Activated CD4-positive, alpha-beta T cell treated with anti-CD3 and anti-CD28 coated beads, Interleukin-2, amount 50 U/mL, for 16 hours (primary cell): ENCODE measurements around the gene POU3F4.

Experiments used
- DNase-seq: peaks from one replicate; pipeline ENCODE4 v3.0.0-alpha.2; 2020

POU3F4 gene

DNA sequence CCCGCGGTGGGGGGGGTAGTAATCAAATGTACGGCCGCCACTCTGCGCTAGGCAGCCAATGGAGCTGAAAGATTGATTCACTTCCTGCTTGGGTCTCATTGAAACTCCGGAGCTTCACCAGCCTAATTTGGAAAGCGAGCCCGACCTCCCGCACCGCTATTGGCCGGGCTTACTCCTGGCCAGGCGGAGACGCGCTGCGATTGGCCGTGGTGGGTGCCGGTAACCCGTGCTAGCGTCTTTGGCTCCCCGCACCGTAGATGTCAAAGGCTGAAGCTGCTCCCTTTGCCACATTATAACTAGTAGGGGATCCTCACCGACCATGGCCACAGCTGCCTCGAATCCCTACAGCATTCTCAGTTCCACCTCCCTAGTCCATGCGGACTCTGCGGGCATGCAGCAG, at the start of gene POU3F4:
POU3F4 (plus strand) TSS at position 285 of the 400 bp plus-strand sequence; CDS start at position 320, 35 bp downstream.
- no peak for DNase-seq

DNA sequence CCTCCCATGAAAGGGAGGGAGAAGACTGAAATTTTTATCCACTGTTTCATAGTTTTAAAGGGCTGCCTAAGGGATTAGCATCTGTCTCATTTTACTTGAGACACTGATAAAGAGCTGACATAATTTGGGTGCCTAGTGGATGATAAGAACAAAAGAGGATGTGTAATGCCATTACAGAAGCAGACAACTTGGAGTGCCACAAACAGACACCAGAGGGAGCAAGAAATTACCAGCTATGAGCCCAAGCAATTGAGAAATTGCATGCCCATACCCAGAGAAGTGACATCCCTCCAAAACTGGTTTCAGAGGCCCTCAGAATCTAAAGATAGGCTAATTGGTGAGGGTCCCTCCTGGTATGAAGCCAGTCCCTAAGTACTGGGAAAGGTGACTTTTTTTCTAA, 38.5 kb upstream of the POU3F4 start:
- DNase-seq, result peak; percentile 18

- DNase-seq, result no peak
These were observed 12.2 kb upstream of the POU3F4 start for GRCh38 chrX:83495898-83496297.

DNA sequence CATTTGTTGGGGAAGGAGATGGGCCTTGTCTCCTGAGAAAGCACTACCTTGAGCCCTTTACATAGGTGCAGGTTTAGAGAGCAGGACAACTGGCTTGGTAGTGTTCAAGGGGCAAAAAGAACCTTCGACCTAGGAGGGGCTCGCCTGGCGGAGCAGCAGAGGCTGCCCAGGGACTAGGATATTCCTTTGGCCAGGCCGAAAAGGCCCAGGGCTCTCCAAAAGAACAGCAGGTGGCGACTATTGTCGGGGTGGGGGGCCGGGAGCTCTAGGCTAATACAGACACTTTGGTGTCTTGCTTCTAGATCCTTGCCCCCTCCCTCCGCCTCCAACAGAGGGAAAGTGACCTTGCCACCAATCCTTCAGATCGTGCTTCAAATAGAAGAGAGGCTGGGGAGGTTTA, 7.1 kb upstream of the POU3F4 start:
- no peak for DNase-seq

GRCh38 chrX:83501530-83501929, 6.6 kb upstream of the POU3F4 start:
- no peak for DNase-seq

- DNase-seq, result no peak
These were observed 3.2 kb upstream of the POU3F4 start for GRCh38 chrX:83504721-83505479.

GRCh38 chrX:83508526-83509253, 600 bp downstream of the POU3F4 start:
- DNase-seq, result no peak

DNA sequence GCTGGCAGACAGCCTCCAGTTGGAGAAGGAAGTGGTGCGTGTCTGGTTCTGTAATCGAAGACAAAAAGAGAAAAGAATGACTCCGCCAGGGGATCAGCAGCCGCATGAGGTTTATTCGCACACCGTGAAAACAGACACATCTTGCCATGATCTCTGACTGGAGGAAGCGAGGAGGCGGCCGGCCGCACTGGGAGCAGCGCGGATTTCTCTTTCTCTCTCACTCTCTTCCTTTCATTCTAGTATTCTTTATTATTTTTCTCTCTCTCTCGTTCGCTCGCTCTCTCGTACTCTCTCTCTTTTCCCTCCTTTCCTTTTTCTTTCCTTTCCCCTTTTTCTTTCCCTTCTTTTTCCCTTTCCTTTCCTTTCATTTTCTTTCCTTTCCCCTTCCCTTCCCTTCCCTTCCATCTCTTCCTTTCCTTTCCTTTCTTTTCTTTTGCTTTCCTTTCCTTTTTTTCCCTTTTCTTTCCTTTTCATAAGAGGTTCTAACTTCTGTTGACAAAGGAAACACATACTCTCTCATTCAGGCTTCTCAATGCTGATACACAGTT, 1.2 kb downstream of the POU3F4 start:
- no peak for DNase-seq

DNA sequence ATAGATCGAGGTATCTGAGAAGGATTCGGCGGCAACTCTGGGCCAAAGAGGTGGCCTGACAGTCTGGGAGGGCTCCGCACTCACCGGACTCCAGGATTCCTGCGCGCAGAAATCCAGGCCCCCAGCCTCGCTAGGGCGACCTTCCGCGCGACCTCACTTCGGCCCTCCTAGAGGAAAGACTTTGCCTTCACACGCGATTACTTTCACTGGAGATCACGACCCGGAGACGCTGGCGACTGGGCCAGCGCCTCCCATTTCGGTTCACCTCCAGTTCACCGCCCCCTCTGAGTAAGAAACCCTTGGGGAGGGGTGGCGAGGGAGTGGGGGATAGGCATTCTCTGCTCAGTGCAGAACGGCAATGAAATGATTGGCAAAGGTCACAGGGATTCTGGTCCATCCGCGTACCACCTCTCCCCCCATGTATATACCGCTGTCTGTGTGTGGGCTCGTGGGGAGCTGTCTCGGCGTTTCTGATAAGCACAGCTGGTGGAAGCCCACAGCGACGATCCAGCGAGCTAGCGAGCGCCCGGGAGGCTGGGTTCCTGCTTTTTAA, 2.5 kb downstream of the POU3F4 start:
- no peak for DNase-seq

- no peak for DNase-seq
These were observed 3.1 kb downstream of the POU3F4 start for GRCh38 chrX:83511208-83511607.

GRCh38 chrX:83512111-83512510, 4.0 kb downstream of the POU3F4 start:
- DNase-seq, result no peak

DNA sequence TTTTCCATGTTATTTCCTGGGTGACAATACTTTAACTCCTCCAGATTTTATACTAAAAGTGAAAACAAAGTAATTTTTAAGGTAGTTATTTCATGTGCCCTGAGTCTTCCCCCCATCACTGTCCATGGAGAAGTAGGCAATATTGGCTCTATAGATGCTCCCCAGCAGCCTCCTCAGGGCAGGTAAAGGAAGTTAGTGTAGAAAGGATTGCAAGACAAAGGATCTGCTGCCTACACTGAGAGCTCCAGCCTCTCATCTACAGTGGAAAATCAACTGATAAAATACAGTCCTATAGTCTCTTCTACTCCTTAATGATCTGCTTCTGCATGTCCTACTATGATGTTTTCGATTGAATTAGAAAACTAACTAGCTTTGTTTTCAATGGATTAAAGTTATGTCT, 8.5 kb downstream of the POU3F4 start:
- DNase-seq, result no peak

DNA sequence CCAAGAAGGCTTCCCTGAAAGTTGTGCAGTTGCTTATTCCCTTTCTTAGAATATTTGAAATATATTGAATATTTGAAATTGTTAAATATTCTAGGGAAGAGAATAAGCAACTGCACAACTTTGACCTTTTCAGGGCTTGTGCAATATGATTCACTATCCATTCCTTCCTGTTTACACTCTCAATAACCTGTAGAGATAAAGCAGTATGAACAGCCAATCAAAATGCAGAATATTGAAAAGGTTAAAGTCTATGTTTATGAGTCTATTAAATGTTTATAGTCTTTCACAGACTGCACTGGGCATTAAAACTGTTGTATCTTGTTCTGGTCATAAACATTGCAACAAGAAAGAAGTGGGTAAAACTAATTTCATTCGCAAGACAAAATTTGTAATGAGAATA, 13.8 kb downstream of the POU3F4 start:
- no peak for DNase-seq

DNA sequence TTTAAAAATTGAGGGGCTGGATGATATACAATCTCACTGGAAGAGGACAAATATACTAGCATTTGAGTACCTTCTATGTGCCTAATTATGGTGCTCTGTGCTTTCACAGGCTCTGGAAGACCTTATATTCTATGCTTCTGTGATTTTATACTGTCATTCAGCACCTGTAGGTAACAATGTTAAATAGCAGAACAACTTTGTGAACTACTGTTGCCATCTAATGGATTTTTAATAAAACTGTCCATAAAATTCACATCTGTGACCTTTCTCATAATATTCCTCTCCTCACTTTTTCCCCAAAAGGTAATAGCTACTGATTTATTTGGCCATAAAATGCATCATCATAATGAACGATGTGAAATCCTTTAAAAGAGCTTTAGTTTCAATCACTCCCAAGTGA, 21.9 kb downstream of the POU3F4 start:
- DNase-seq, result no peak

GRCh38 chrX:83535417-83536196, 27.5 kb downstream of the POU3F4 start:
- DNase-seq, result no peak
